Sigmoid colon (tissue), 4 donors: ENCODE results near the gene TALDO1.

ENCODE experiments used
- EP300 ChIP-seq, 4 donors: sonication (generic); formaldehyde crosslinking; IDR thresholded peaks; one replicate each; pipeline ENCODE4 v1.6.1; 2017; ENCODE audit warnings: antibody characterized with exemption in 4 of 4
- TF ChIP-seq, protein P1 (sequence below), 4 experiments: fragments of 450-650 bp in 3 of 4; fragments of 200-600 bp in 1 of 4; IDR thresholded peaks; one replicate each; pipeline ENCODE4 v1.5.1; 2016 to 2019; ENCODE audit warnings: antibody characterized with exemption in 4 of 4, mild to moderate bottlenecking in 3 of 4, moderate library complexity in 2 of 4

DNA sequence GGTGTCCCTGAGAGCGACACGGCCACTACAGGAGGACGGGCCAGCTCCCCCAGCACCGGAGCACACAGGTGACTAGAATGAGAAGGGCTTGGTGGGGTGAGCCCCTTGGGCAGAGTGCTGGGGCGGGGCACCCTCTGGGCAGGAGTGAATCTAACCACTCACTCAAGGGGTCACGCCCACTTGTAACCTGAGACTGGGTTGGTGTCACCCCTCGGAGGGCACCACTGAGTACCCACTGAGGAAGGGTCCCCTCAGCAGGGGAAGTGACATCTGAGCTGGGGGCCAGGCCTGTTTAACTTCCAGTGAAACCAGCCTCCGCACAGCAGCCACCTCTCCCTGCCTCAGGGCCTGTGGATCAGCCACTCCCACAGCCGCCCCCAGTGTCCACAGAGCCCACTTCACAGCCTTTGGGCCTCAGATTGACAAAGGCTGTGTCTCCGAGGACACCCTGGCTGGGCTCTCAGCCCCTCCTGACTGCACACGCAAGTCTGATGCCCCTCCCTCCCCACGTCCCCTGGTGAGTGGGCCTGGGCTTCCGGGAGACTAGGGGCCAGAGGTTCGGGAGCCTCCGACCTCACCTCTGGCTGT, 24.4 kb downstream of the TALDO1 start:
- TF ChIP-seq, protein P1, sequence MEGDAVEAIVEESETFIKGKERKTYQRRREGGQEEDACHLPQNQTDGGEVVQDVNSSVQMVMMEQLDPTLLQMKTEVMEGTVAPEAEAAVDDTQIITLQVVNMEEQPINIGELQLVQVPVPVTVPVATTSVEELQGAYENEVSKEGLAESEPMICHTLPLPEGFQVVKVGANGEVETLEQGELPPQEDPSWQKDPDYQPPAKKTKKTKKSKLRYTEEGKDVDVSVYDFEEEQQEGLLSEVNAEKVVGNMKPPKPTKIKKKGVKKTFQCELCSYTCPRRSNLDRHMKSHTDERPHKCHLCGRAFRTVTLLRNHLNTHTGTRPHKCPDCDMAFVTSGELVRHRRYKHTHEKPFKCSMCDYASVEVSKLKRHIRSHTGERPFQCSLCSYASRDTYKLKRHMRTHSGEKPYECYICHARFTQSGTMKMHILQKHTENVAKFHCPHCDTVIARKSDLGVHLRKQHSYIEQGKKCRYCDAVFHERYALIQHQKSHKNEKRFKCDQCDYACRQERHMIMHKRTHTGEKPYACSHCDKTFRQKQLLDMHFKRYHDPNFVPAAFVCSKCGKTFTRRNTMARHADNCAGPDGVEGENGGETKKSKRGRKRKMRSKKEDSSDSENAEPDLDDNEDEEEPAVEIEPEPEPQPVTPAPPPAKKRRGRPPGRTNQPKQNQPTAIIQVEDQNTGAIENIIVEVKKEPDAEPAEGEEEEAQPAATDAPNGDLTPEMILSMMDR (IDR thresholded peaks at IDR 0.05), result no peak
- no peak for TF ChIP-seq EP300 (IDR thresholded peaks at IDR 0.05)
